ENCODE results near the gene SKOR1.

SKOR1 gene

DNA sequence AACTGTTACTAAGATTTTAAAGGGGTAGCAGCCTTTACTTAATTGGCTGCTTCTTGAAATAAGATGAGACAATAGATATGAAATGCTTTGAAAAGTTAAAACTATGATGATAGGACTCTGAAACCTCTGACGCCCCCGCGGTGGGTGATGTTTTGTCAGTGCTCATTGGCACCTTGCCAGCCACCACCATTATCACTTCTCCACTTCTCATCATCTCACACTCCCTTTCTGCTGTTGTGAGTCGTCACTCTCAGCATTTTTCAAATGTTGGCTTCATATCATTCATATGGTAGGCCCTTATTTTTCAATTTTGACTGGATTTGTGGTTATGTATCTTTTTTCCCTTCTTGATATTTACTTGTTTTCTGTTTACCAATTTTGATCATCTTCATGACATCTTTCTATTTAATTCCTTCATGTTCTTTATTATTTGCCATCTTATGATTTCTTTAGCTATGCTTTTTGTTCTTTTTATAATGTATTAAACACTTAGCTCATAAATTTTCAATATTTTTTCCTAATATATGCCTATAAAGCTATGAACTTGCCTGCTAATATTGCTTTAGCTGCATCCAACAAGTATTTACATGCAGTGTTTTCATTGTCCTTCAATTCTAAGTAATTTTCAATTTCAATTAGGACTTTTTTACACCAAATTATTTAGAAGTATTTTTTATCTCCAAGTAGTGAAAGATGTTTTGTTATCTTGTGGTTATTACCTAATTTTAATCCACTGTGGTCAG is 30.3 kb upstream of the SKOR1 start:
- no peak for DNase-seq

- DNase-seq = no peak
These were observed 28.8 kb upstream of the SKOR1 start for GRCh38 chr15:67796196-67797127.

DNA sequence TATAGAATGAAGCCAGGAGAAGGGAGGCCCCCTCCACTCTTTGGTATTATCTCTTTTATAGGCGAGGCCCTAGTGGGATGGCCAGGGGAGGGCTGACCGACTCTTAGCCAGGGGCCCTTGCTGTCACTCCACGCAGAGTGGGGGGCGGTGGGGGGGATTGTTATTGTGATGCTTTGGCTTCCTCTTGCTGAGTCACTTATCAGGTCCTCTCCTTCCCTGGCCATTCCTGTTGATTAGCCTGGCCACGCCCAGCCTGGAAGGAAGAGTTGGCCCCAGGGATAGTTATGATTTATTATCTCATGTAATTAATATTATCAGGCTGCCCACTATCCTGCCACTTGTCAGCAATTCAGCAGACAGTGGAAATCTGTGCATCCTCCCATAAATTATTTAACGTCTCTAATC is 25.5 kb upstream of the SKOR1 start:
- no peak for DNase-seq

- no peak for DNase-seq
These were observed 24.2 kb upstream of the SKOR1 start for GRCh38 chr15:67801142-67801541.

DNA sequence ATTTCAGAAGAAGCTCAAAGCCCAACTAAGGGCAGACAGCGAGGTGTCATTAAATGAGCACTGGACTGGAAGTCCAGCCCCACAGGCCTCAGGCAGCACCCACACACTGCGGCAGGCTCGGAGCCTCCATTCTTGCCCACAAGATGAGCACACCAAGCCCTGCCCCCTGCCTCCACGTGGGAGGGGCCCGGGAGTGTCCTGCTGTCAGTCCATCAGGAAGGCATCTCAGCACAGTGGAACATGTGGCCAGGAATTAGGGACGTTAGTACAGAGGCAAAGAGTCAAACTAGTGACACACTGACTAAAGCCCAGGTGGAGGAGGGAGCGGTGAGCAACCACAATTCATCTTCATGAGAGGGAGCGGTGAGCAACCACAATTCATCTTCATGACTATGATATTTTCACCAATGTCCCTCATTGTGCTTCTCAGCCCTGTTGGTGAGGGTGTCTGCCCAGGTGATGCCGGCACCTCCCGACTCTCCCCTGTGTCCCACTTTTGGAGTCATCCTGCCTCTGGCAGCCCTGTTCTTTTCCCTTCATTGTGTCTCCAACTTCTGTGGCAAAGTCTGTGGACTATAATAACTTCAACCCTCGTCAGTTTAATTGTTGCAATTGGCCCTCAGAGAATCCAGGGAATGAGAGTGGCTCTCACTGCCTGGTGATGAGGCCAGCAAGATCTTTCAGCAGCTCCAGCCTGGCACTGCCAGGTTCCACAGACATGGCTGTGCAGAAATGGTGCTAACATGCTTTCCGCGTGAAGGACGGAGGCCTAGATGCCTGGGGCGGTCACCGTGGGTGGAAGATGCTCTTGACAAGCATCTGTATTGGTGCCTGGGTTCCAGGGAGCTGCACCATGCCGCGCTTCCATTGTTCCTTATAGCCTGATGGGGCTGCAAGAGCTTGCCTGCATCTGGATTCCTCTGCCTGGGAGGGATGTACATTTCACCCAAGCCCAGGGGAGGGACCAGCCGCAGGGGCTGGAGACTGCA is 23.1 kb upstream of the SKOR1 start:
- DNase-seq = no peak

DNA sequence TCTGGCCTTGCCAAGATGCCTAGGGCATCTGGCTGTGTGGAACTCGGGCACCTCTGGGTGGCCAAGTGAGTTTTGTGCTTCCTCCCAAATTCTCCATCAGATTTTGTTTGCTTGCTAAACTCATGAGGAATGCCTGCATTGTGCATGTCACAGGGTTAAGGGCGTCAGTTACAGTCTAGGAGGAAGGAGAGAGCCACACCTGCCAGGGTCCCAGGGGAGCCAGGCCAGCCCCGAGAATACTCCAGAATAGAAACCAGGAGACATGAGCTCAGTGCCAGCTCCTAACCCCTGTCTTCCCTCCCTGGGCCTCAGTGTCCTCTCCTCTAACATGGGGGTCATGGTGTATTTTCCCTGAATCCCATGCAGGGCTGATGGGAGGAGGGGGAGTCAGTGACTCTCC is 22.0 kb upstream of the SKOR1 start:
- DNase-seq = no peak

- DNase-seq = no peak
These were observed 21.1 kb upstream of the SKOR1 start for GRCh38 chr15:67803996-67804843.

GRCh38 chr15:67805008-67805665 is 20.2 kb upstream of the SKOR1 start:
- no peak for DNase-seq

GRCh38 chr15:67805666-67806516 is 19.4 kb upstream of the SKOR1 start:
- no peak for DNase-seq

DNA sequence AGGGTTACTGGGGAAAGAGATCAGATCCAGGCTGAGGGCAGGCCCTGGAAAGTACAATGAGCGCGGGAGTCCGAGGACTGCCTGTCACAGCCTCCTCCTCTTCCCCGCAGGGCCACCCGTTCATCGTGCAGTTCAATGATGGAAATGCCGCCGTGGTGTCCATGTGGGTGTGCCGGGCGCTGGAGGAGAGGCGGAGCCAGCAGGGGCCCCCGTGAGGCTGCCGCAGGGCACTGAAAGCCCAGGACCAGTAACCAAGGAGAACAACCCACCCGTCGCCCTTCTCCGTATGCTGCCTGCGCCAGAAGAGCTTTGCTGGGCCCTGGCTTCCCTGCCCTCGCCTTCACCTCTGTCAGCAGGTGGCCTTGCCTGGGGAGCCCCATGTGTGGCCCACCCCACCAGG is 18.8 kb upstream of the SKOR1 start:
- DNase-seq = no peak

DNA sequence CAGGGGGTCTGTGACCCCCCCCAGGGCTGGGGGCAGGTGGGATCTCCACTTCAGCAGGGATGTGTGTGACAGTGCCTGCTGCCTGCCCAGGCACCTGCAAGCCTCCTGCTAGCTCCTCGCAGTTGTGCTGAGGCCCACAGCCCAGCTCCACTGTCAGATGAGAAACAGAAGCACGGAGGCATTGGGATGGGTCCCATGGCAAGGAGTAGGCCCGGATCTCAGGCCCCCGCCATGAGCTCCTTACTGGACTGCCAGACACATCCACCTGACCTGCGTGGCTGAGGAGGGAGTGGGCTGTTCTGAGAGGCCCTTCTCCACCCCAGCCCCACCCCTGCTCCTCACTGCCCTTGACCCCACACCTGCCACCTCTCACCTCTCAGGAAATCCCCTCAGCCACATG is 18.2 kb upstream of the SKOR1 start:
- DNase-seq = no peak

- no peak for DNase-seq
These were observed 17.5 kb upstream of the SKOR1 start for GRCh38 chr15:67807836-67808235.

DNA sequence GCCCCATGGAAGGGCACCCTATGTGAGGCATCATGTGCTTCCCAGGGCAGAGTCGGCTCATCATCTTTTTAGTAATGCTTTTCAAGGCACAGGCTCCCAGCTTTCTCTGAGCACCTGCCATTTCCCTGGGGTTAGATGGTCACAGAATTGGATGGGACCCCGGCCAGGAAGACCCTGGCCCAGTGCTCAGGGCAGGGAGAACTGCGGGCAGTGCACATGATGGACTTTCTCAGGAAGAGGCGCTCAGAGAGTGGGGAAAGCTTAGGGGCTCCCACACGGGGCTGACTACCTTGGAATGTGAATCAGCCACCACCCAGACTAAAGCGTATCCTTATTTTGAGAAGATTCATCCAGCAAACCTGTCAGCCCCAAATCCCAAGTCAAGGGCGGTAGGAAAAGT is 16.5 kb upstream of the SKOR1 start:
- DNase-seq = no peak

DNA sequence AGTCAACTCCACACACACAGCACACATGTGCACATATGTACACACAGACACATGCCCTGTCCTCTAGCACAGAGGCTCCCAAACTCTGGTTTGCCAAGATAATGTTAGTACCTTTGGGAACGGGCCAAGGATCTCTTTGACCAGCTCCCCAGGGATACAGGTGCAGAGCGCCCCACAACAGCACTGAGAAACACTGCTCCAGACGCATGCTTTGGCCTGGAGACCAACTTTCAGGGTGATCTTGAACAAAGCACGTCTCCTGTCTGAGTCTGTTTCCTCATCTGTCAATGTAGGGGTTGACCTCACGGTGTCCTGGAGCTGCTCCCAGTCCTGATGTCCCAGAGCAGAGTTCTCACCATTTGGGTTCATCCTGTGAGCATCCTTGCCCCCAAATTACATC is 15.9 kb upstream of the SKOR1 start:
- DNase-seq = no peak

DNA sequence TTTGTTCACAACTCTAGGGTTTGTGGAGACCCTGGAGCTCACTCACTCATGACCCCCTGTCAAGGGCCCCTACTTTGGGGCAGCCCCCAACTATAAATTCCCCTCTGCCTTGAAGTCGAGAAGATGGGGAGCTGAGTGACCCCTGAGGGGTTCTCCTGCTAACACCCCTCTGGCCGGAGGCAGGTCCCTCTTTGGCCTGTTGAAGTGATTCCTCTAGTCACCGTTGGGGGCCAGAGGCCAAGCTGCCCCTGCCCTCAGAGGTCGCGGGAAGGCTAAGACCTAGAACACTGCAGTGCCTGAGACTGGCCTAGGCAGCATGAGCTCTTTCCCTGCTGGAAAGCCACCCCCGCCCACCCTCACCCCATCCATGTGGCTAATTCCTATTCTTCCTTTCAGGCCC is 15.4 kb upstream of the SKOR1 start:
- no peak for DNase-seq

- no peak for DNase-seq
These were observed 13.1 kb upstream of the SKOR1 start for GRCh38 chr15:67812241-67812644.

GRCh38 chr15:67813104-67813634 is 12.1 kb upstream of the SKOR1 start:
- no peak for DNase-seq

DNA sequence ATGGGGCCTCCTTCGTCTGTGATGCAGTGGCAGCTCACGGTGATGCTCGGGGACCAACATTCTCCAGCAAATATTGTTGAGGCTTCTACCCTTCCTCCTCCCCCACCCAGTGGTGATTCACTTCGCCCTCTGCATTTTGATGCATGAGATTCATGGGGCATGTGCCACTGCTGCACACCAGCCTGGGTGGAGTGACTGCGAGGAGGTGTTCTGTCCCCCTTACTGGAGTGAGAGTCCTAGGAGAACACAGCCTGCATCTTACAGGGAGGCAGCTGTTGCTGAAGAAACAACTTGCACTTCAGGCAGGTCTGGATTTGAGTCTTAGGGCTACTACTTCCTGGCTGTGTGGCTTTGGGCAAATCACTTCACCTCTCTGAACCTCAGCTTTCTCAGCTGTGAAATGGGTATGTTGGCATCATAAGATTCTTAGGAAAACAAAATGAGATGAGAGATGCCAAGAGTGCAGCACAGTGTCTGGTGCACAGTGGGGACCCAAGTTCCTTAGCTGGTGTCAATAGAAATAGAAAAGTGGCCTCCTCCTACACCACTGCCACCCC is 10.2 kb upstream of the SKOR1 start:
- no peak for DNase-seq

DNA sequence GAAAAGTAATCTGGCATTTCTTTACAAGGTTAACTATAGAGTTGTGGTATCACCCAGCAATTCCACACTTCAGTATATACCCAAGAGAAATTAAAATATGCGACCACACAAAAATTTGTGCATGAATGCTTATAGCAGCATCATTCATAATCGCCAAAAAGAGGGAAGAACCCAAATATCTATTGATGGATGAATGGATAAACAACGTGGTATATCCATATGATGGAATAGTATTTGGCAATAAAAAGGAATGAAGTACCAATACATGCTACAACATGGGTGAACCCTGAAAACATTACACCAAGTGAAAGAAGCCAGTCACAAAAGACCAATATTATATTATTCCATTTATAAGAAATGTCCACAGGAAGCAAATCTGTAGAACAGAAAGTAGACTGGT is 8.6 kb upstream of the SKOR1 start:
- DNase-seq = no peak

- no peak for DNase-seq
These were observed 6.8 kb upstream of the SKOR1 start for GRCh38 chr15:67818464-67818863.
